Effector memory CD8-positive, alpha-beta T cell (primary cell): ENCODE results near the gene MYF6.
"Not testable (repeated sequence)": the region's sequence is repeated elsewhere in the genome, so short reads cannot be mapped to it uniquely, and the experiment has no call there.

Source experiments
- ATAC-seq: fragments of 150-1000 bp; cut with Tn5 transposase; replicated peaks from 2 replicates; pipeline ENCODE4 v1.10.0; 2021; ENCODE audit warnings: mild to moderate bottlenecking, moderate library complexity
- DNase-seq, 3 experiments: peaks; one replicate each; pipeline ENCODE4 v3.0.0; 2021
- H3K27ac Mint-ChIP-seq, 2 donors: one replicate each; pipeline ENCODE4 v1.8.0; 2022; ENCODE audit warnings: mild to moderate bottlenecking in 2 of 2, mixed read lengths in 2 of 2, moderate library complexity in 2 of 2
- H3K27me3 Mint-ChIP-seq, 2 donors: one replicate each; pipeline ENCODE4 v1.8.0; 2022; ENCODE audit warnings: mixed read lengths in 2 of 2
- H3K36me3 Mint-ChIP-seq: one replicate; pipeline ENCODE4 v1.8.0; 2022; ENCODE audit warnings: mild to moderate bottlenecking, moderate library complexity, mixed read lengths; ENCODE audit not compliant: insufficient read depth
- H3K4me1 Mint-ChIP-seq, 2 donors: one replicate each; pipeline ENCODE4 v1.8.0; 2022; ENCODE audit warnings: low read depth in 2 of 2, mixed read lengths in 2 of 2
- H3K4me3 Mint-ChIP-seq, 2 donors: one replicate each; pipeline ENCODE4 v1.8.0; 2022; ENCODE audit warnings: mild to moderate bottlenecking in 2 of 2, mixed read lengths in 2 of 2, moderate library complexity in 2 of 2
- H3K9me3 Mint-ChIP-seq, 2 donors: one replicate each; pipeline ENCODE4 v1.8.0; 2022; ENCODE audit warnings: mixed read lengths in 2 of 2
- total RNA-seq, 9 experiments: gene quantifications; one replicate each; lab custom pipeline; 2026; lab: John Stamatoyannopoulos, UW

Gene MYF6
- total RNA-seq = 0 reads per million in 9 experiments

GRCh38 chr12:80707126-80707829 lies at the start of gene MYF6:
TSS of gene MYF6 (plus strand) at chr12:80707634. CDS start at chr12:80707720, 86 bp downstream.
- peak within 1 kb of the TSS in 1 of 2 donors; percentile 57 for H3K27ac Mint-ChIP-seq
- H3K4me3 Mint-ChIP-seq = peak within 1 kb of the TSS in 1 of 2 donors; percentile 49
- H3K36me3 Mint-ChIP-seq = no peaks in the 10 kb centered on the region
- DNase-seq (no peak), ATAC-seq (no peak)
- H3K9me3 Mint-ChIP-seq = peaks cover 7 to 14% of the 10 kb centered on the region in 2 donors
- no peaks in the 10 kb centered on the region for H3K4me1 Mint-ChIP-seq
- peaks cover 0 to 18% of the 10 kb centered on the region in 2 donors for H3K27me3 Mint-ChIP-seq

- H3K36me3 Mint-ChIP-seq = no peaks in the 10 kb centered on the region
These were observed 47.8 kb upstream of the MYF6 start for GRCh38 chr12:80659512-80660063.

GRCh38 chr12:80662586-80662985 lies 44.8 kb upstream of the MYF6 start:
- Mint-ChIP-seq H3K4me1 (no peaks in the 10 kb centered on the region), H3K4me3 (no peak overlapping the region), H3K27me3 (no peaks in the 10 kb centered on the region), H3K27ac (no peak overlapping the region), H3K9me3 (peaks cover 6 to 9% of the 10 kb centered on the region in 2 donors), H3K36me3 (no peaks in the 10 kb centered on the region)
- DNase-seq (no peak), ATAC-seq (no peak)

More at GRCh38 chr12:80659512-80660063, 47.8 kb upstream of the MYF6 start:
- ATAC-seq (no peak), DNase-seq (no peak)
- H3K4me3 Mint-ChIP-seq = no peak overlapping the region
- H3K4me1 Mint-ChIP-seq = no peaks in the 10 kb centered on the region
- no peaks in the 10 kb centered on the region for H3K27me3 Mint-ChIP-seq
- H3K9me3 Mint-ChIP-seq = peaks cover 5 to 14% of the 10 kb centered on the region in 2 donors
- H3K27ac Mint-ChIP-seq = no peak overlapping the region

GRCh38 chr12:80670214-80670613 lies 37.2 kb upstream of the MYF6 start:
- DNase-seq (no peak), ATAC-seq (no peak)
- Mint-ChIP-seq H3K36me3 (no peaks in the 10 kb centered on the region), H3K27ac (no peak overlapping the region), H3K4me1 (no peaks in the 10 kb centered on the region), H3K27me3 (no peaks in the 10 kb centered on the region), H3K4me3 (no peak overlapping the region), H3K9me3 (peaks cover 7 to 17% of the 10 kb centered on the region in 2 donors)

- H3K4me3 Mint-ChIP-seq, H3K27me3 Mint-ChIP-seq, H3K9me3 Mint-ChIP-seq, H3K36me3 Mint-ChIP-seq, H3K4me1 Mint-ChIP-seq, DNase-seq, H3K27ac Mint-ChIP-seq, ATAC-seq: not testable (repeated sequence)
These were observed 31.3 kb upstream of the MYF6 start for GRCh38 chr12:80676042-80676636.

GRCh38 chr12:80676856-80677255 lies 30.6 kb upstream of the MYF6 start:
- ATAC-seq = no peak
- Mint-ChIP-seq H3K4me1 (no peaks in the 10 kb centered on the region), H3K27me3 (no peaks in the 10 kb centered on the region), H3K27ac (no peak overlapping the region), H3K36me3 (no peaks in the 10 kb centered on the region), H3K4me3 (no peak overlapping the region), H3K9me3 (peaks cover 3 to 7% of the 10 kb centered on the region in 2 donors)
- DNase-seq = no peak

GRCh38 chr12:80677994-80678393 lies 29.4 kb upstream of the MYF6 start:
- H3K4me3 Mint-ChIP-seq = no peak overlapping the region
- H3K9me3 Mint-ChIP-seq = peaks cover 0 to 5% of the 10 kb centered on the region in 2 donors
- H3K36me3 Mint-ChIP-seq = no peaks in the 10 kb centered on the region
- H3K27ac Mint-ChIP-seq = no peak overlapping the region
- ATAC-seq (no peak), DNase-seq (no peak)
- H3K27me3 Mint-ChIP-seq = no peaks in the 10 kb centered on the region
- H3K4me1 Mint-ChIP-seq = no peaks in the 10 kb centered on the region

GRCh38 chr12:80679346-80680131 lies 27.9 kb upstream of the MYF6 start:
- Mint-ChIP-seq H3K9me3 (peaks cover 0 to 4% of the 10 kb centered on the region in 2 donors), H3K36me3 (no peaks in the 10 kb centered on the region), H3K27ac (no peak overlapping the region), H3K27me3 (no peaks in the 10 kb centered on the region), H3K4me1 (no peaks in the 10 kb centered on the region), H3K4me3 (no peak overlapping the region)
- no peak for ATAC-seq
- DNase-seq = no peak

GRCh38 chr12:80681287-80681686 lies 26.1 kb upstream of the MYF6 start:
- Mint-ChIP-seq H3K27me3 (no peaks in the 10 kb centered on the region), H3K27ac (no peak overlapping the region), H3K4me3 (no peak overlapping the region), H3K9me3 (peaks cover 0 to 6% of the 10 kb centered on the region in 2 donors), H3K4me1 (no peaks in the 10 kb centered on the region), H3K36me3 (no peaks in the 10 kb centered on the region)
- no peak for DNase-seq
- ATAC-seq = no peak

- H3K9me3 Mint-ChIP-seq = peaks cover 0 to 6% of the 10 kb centered on the region in 2 donors
- H3K36me3 Mint-ChIP-seq = no peaks in the 10 kb centered on the region
These were observed 25.6 kb upstream of the MYF6 start for GRCh38 chr12:80681786-80682185.

GRCh38 chr12:80684077-80684495 lies 23.3 kb upstream of the MYF6 start:
- Mint-ChIP-seq H3K27me3 (no peaks in the 10 kb centered on the region), H3K4me1 (no peaks in the 10 kb centered on the region), H3K4me3 (no peak overlapping the region), H3K27ac (no peak overlapping the region), H3K36me3 (no peaks in the 10 kb centered on the region), H3K9me3 (peaks cover 0 to 4% of the 10 kb centered on the region in 2 donors)
- DNase-seq (no peak), ATAC-seq (peak; percentile 68)

More at GRCh38 chr12:80681786-80682185, 25.6 kb upstream of the MYF6 start:
- DNase-seq (no peak), ATAC-seq (no peak)
- Mint-ChIP-seq H3K27me3 (no peaks in the 10 kb centered on the region), H3K4me1 (no peaks in the 10 kb centered on the region), H3K4me3 (no peak overlapping the region), H3K27ac (no peak overlapping the region)

- Mint-ChIP-seq H3K4me3 (no peak overlapping the region), H3K36me3 (no peaks in the 10 kb centered on the region), H3K4me1 (no peaks in the 10 kb centered on the region), H3K9me3 (peaks cover 0 to 6% of the 10 kb centered on the region in 2 donors), H3K27me3 (no peaks in the 10 kb centered on the region), H3K27ac (no peak overlapping the region)
- DNase-seq = no peak
- ATAC-seq = no peak
These were observed 17.3 kb upstream of the MYF6 start for GRCh38 chr12:80690090-80690489.

- Mint-ChIP-seq H3K36me3 (no peaks in the 10 kb centered on the region), H3K4me3 (no peak overlapping the region), H3K4me1 (no peaks in the 10 kb centered on the region), H3K9me3 (peaks cover 0 to 5% of the 10 kb centered on the region in 2 donors), H3K27me3 (no peaks in the 10 kb centered on the region), H3K27ac (no peak overlapping the region)
- ATAC-seq (peak; percentile 55), DNase-seq (no peak)
These were observed 16.9 kb upstream of the MYF6 start for GRCh38 chr12:80690513-80690912.
